ENCODE results near the gene KCNA10.
A peak's percentile ranks its signal among the peaks of the same experiment; 100 is the strongest.

The KCNA10 gene

DNA sequence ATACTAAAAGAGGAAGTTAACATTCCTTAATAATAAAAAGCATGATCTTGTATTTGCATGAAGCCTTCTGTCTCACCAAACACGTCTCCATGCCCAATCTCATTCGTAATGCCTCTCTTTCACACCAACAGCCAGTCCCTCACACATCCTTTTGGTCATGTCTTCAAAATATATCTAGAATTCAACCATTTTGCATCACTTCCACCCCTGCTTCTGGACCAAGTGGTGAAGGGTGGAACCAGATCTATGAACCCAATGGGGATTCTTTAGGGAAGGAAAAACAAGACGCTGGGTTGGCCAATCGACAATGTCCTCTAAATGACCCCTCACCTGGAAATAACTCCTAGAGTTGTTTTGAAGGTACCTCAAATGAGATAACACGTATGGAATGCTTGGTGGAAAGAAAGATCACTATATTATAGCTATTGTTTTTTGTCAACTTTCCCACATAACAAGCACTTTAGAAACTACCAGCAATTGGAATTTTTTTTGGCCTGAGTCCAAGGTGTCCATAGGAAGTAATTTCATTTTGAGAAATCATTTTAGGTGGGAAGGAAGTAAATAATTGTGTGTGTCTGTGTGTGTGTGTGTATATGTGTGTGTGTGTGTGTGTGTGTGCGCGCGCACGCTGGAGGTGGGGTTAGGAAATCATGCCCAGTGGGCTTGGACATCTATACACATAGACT is at the start of gene KCNA10:
TSS of gene KCNA10 (minus strand) at position 51 of the 686 bp plus-strand sequence. CDS start 388 bp downstream, outside the sequence.
- H3K36me3 Mint-ChIP-seq (ENCODE audit: insufficient read depth) = no peaks in the 10 kb centered on the region
- no peaks in the 10 kb centered on the region for H3K9me3 Mint-ChIP-seq

GRCh38 chr1:110566836-110567235 is 47.9 kb upstream of the KCNA10 start:
- no peak for DNase-seq (ENCODE audit: low spot score in 2 of 2)
- H3K36me3 Mint-ChIP-seq (ENCODE audit: insufficient read depth) = no peaks in the 10 kb centered on the region
- no peaks in the 10 kb centered on the region for H3K9me3 Mint-ChIP-seq
- no peak overlapping the region for H3K27ac Mint-ChIP-seq (ENCODE audit: low read depth)
- peaks cover 72% of the 10 kb centered on the region for H3K27me3 Mint-ChIP-seq
- no peak overlapping the region for H3K4me3 Mint-ChIP-seq
- ATAC-seq (replicated peaks; ENCODE audit: extremely low read depth, poor library complexity, severe bottlenecking) = no peak
- no peaks in the 10 kb centered on the region for H3K4me1 Mint-ChIP-seq

More for the DNA sequence above, at the start of gene KCNA10:
- no peak for DNase-seq (ENCODE audit: low spot score in 2 of 2)
- Mint-ChIP-seq H3K4me1 (no peaks in the 10 kb centered on the region), H3K27me3 (peaks cover 41% of the 10 kb centered on the region), H3K4me3 (no peak within 1 kb of the TSS), H3K27ac (ENCODE audit: low read depth) (no peak within 1 kb of the TSS)
- no peak for ATAC-seq (replicated peaks; ENCODE audit: extremely low read depth, poor library complexity, severe bottlenecking)

GRCh38 chr1:110565565-110565964 is 46.6 kb upstream of the KCNA10 start:
- Mint-ChIP-seq H3K36me3 (ENCODE audit: insufficient read depth) (no peaks in the 10 kb centered on the region), H3K4me1 (no peaks in the 10 kb centered on the region), H3K4me3 (no peak overlapping the region), H3K27ac (ENCODE audit: low read depth) (no peak overlapping the region), H3K27me3 (peaks cover 59% of the 10 kb centered on the region), H3K9me3 (no peaks in the 10 kb centered on the region)
- no peak for DNase-seq (ENCODE audit: low spot score in 2 of 2)
- ATAC-seq (replicated peaks; ENCODE audit: extremely low read depth, poor library complexity, severe bottlenecking) = no peak

GRCh38 chr1:110563089-110563488 is 44.1 kb upstream of the KCNA10 start:
- H3K27ac Mint-ChIP-seq (ENCODE audit: low read depth) = no peak overlapping the region
- ATAC-seq (replicated peaks; ENCODE audit: extremely low read depth, poor library complexity, severe bottlenecking) (no peak), DNase-seq (ENCODE audit: low spot score in 2 of 2) (no peak)
- H3K27me3 Mint-ChIP-seq = peaks cover 63% of the 10 kb centered on the region
- H3K36me3 Mint-ChIP-seq (ENCODE audit: insufficient read depth) = no peaks in the 10 kb centered on the region
- no peak overlapping the region for H3K4me3 Mint-ChIP-seq
- H3K4me1 Mint-ChIP-seq = no peaks in the 10 kb centered on the region
- H3K9me3 Mint-ChIP-seq = no peaks in the 10 kb centered on the region

GRCh38 chr1:110561596-110561995 is 42.6 kb upstream of the KCNA10 start:
- Mint-ChIP-seq H3K4me1 (no peaks in the 10 kb centered on the region), H3K9me3 (no peaks in the 10 kb centered on the region), H3K36me3 (ENCODE audit: insufficient read depth) (no peaks in the 10 kb centered on the region), H3K27me3 (peaks cover 69% of the 10 kb centered on the region), H3K4me3 (no peak overlapping the region), H3K27ac (ENCODE audit: low read depth) (no peak overlapping the region)
- ATAC-seq (replicated peaks; ENCODE audit: extremely low read depth, poor library complexity, severe bottlenecking) = no peak
- no peak for DNase-seq (ENCODE audit: low spot score in 2 of 2)

DNA sequence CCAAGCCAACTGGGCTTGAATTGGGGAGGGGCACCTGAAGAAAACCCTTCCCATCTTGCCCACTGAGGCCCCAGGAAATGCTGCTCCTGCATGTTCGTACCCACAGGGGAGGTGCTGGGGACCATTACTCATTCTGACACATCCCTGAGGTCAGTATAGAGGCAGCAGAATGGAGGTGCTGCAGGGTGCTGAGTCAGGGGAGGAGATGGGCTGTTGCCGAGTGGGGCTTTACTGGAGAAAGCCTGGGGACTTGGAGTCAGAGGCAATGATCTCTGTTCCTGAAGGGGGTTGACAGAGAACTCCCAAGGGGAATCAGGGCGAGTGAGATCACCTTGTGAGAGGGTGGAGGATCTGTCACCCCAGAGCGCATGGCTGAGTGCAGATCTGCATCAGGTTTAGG is 40.2 kb upstream of the KCNA10 start:
- DNase-seq (ENCODE audit: low spot score in 2 of 2) (no peak), ATAC-seq (replicated peaks; ENCODE audit: extremely low read depth, poor library complexity, severe bottlenecking) (no peak)
- no peak overlapping the region for H3K27ac Mint-ChIP-seq (ENCODE audit: low read depth)
- no peaks in the 10 kb centered on the region for H3K36me3 Mint-ChIP-seq (ENCODE audit: insufficient read depth)
- no peak overlapping the region for H3K4me3 Mint-ChIP-seq
- no peaks in the 10 kb centered on the region for H3K4me1 Mint-ChIP-seq
- peaks cover 58% of the 10 kb centered on the region for H3K27me3 Mint-ChIP-seq
- H3K9me3 Mint-ChIP-seq = no peaks in the 10 kb centered on the region

- no peak for DNase-seq (ENCODE audit: low spot score in 2 of 2)
- H3K36me3 Mint-ChIP-seq (ENCODE audit: insufficient read depth) = no peaks in the 10 kb centered on the region
- peaks cover 52% of the 10 kb centered on the region for H3K27me3 Mint-ChIP-seq
- H3K27ac Mint-ChIP-seq (ENCODE audit: low read depth) = no peak overlapping the region
- H3K4me1 Mint-ChIP-seq = no peaks in the 10 kb centered on the region
- H3K9me3 Mint-ChIP-seq = no peaks in the 10 kb centered on the region
- H3K4me3 Mint-ChIP-seq = no peak overlapping the region
- no peak for ATAC-seq (replicated peaks; ENCODE audit: extremely low read depth, poor library complexity, severe bottlenecking)
These were observed 38.5 kb upstream of the KCNA10 start for GRCh38 chr1:110557481-110557880.

DNA sequence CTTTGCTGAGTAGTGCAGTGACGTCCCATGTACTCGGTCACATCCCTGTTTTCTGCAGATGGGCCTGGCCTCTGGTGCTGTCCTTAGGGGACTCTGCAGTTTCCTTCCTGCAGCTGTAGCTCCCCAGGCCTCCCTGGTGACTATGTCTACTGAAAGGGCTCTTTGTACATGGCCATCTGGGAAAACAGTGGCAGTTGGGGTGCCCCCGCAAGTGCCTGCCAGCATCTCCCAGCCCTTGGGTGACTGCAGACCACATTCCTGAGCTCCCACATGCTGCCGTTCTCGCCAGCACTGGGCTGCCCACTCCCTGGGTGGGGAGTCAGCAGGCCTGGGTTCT is 37.5 kb upstream of the KCNA10 start:
- ATAC-seq (replicated peaks; ENCODE audit: extremely low read depth, poor library complexity, severe bottlenecking) (no peak), DNase-seq (ENCODE audit: low spot score in 2 of 2) (no peak)
- Mint-ChIP-seq H3K4me1 (no peaks in the 10 kb centered on the region), H3K36me3 (ENCODE audit: insufficient read depth) (no peaks in the 10 kb centered on the region), H3K9me3 (no peaks in the 10 kb centered on the region), H3K4me3 (no peak overlapping the region), H3K27ac (ENCODE audit: low read depth) (no peak overlapping the region), H3K27me3 (peaks cover 60% of the 10 kb centered on the region)

DNA sequence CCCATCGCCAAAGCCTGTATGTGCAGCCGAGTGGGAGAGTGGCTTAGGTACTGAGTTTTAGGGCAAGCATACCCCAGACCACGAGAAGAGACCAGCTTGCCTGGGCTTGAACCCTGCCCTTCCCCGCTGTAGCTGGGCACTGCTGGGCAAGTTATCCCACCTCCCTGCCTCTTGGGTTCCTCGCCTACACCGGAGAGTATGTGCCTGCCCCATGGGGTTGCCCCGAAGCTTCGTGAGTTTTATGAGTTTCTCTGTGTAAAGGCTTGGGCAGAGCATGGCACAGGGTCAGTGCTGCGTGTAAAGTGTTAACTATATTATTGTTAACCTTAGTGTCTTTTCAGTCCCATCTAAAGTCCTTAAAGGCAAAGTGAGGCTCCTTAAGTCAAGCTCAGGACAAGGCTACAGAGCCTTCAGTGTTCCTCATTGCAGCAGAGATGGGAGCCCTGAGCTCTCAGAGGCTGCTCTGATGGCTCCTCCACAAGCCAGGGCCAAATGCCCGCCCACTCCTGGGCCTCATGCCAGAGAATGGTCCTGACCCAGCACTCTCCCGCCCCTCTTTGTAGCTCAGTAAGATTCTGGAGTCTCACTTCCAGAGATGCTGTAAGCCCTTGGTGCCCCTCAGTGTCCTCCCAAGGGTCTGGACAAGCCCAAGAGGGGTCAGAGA is 37.0 kb upstream of the KCNA10 start:
- H3K36me3 Mint-ChIP-seq (ENCODE audit: insufficient read depth) = no peaks in the 10 kb centered on the region
- ATAC-seq (replicated peaks; ENCODE audit: extremely low read depth, poor library complexity, severe bottlenecking) = no peak
- no peak overlapping the region for H3K4me3 Mint-ChIP-seq
- DNase-seq (ENCODE audit: low spot score in 2 of 2) = no peak
- H3K27ac Mint-ChIP-seq (ENCODE audit: low read depth) = no peak overlapping the region
- H3K9me3 Mint-ChIP-seq = no peaks in the 10 kb centered on the region
- H3K27me3 Mint-ChIP-seq = peaks cover 64% of the 10 kb centered on the region
- H3K4me1 Mint-ChIP-seq = no peaks in the 10 kb centered on the region

GRCh38 chr1:110554871-110555801 is 36.2 kb upstream of the KCNA10 start:
- no peaks in the 10 kb centered on the region for H3K4me1 Mint-ChIP-seq
- no peaks in the 10 kb centered on the region for H3K9me3 Mint-ChIP-seq
- H3K27ac Mint-ChIP-seq (ENCODE audit: low read depth) = no peak overlapping the region
- ATAC-seq (replicated peaks; ENCODE audit: extremely low read depth, poor library complexity, severe bottlenecking) (peak; percentile 49), DNase-seq (ENCODE audit: low spot score in 2 of 2) (peak; percentile 28 to 31)
- H3K36me3 Mint-ChIP-seq (ENCODE audit: insufficient read depth) = no peaks in the 10 kb centered on the region
- peaks cover 71% of the 10 kb centered on the region for H3K27me3 Mint-ChIP-seq
- no peak overlapping the region for H3K4me3 Mint-ChIP-seq

DNA sequence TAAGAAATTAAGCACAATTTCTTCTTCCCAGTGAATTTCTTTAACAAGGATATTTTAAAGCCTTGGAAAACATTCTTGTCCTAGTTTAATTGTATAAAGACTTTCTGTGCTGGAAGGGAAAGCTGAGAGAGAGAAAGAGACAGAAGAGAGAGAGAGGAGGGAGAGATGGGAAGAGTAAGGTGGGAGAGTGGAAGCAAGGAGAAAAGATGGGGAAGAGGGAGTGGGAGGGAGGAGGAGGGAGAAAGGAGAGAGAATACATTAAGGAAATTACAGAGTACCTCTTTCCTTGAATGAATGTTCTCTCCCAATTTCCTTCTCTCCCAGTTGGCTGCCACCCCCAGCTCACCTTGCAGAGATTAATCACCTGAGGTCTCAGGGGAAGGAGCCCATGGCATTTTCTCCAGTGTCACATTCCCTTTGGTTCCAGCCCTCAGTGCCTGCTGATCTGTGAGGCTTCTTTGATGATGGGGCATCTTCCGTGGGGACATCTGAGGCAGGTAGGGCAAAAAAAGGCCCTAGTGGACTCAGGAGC is 32.4 kb upstream of the KCNA10 start:
- DNase-seq (ENCODE audit: low spot score in 2 of 2) (no peak), ATAC-seq (replicated peaks; ENCODE audit: extremely low read depth, poor library complexity, severe bottlenecking) (no peak)
- Mint-ChIP-seq H3K4me3 (no peak overlapping the region), H3K4me1 (no peaks in the 10 kb centered on the region), H3K9me3 (no peaks in the 10 kb centered on the region), H3K27me3 (peaks cover 54% of the 10 kb centered on the region), H3K27ac (ENCODE audit: low read depth) (no peak overlapping the region), H3K36me3 (ENCODE audit: insufficient read depth) (no peaks in the 10 kb centered on the region)

- Mint-ChIP-seq H3K4me1 (no peaks in the 10 kb centered on the region), H3K9me3 (no peaks in the 10 kb centered on the region), H3K27ac (ENCODE audit: low read depth) (no peak overlapping the region), H3K4me3 (no peak overlapping the region), H3K27me3 (peaks cover 66% of the 10 kb centered on the region), H3K36me3 (ENCODE audit: insufficient read depth) (no peaks in the 10 kb centered on the region)
- DNase-seq (ENCODE audit: low spot score in 2 of 2) (no peak), ATAC-seq (replicated peaks; ENCODE audit: extremely low read depth, poor library complexity, severe bottlenecking) (no peak)
These were observed 30.9 kb upstream of the KCNA10 start for GRCh38 chr1:110549831-110550230.
